Fibroblast of mammary gland (primary cell): ENCODE data around the gene OXA1L.

Source experiments
- DNase-seq: peaks from one replicate; pipeline ENCODE4 v3.0.0-alpha.2; 2010; ENCODE audit warnings: low read depth
- H3K4me3 ChIP-seq: 2 replicates; pipeline ENCODE4 v1.5.1; 2011; ENCODE audit warnings: low read depth, mild to moderate bottlenecking, low read length, moderate library complexity; ENCODE audit not compliant: control insufficient read depth
- CTCF ChIP-seq: conservative IDR thresholded peaks from 2 replicates; pipeline ENCODE4 v1.5.1; 2011; ENCODE audit warnings: low read depth, low read length, inconsistent platforms; ENCODE audit not compliant: control insufficient read depth, insufficient read depth

The OXA1L gene

GRCh38 chr14:22808388-22809209 lies 42.1 kb downstream of the OXA1L start:
- TF ChIP-seq CTCF: no peak
- DNase-seq: no peak
- no peak overlapping the region for H3K4me3 ChIP-seq

- H3K4me3 ChIP-seq: no peak overlapping the region
- no peak for TF ChIP-seq CTCF
- no peak for DNase-seq
These were observed 45.2 kb downstream of the OXA1L start for GRCh38 chr14:22811722-22812121.

GRCh38 chr14:22812744-22813143 lies 46.3 kb downstream of the OXA1L start:
- no peak for DNase-seq
- no peak for TF ChIP-seq CTCF
- no peak overlapping the region for H3K4me3 ChIP-seq

DNA sequence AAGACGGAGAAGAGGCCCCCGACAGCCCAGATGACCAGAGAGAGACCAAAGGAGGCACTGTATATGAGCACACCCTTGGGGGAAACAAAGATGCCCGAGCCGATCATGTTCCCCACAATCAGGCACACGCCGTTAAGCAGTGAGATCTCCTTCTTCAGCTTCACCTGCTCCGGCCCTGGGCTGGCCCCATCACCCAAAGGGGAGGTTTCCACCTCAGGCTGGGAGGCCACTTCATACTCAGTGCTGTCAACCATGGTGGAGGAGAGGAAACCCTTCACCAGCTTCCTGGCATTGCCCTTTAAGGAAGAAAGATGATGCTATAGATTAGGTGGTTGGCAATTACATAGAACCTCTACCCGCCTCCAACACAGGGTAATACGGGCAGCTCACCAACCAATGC lies 46.7 kb downstream of the OXA1L start:
- TF ChIP-seq CTCF: no peak
- no peak overlapping the region for H3K4me3 ChIP-seq
- no peak for DNase-seq

DNA sequence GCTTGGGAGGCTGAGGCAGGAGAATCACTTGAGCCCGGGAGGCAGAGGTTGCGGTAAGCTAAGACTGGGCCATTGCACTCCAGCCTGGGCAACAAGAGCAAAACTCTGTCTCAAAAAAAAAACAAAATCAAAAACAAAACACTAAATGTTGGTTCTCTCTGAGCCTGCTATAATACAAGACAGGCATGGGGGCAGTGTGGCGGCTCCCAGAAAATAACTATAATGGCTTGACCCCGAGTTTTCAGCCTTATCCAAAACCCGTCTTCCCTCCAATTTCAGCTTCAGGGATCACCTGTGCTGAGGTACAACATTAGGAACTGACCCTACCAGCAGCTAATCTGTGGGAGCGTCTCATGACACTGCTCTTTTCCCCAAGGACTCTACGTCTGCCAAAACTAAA lies 47.9 kb downstream of the OXA1L start:
- no peak overlapping the region for H3K4me3 ChIP-seq
- no peak for TF ChIP-seq CTCF
- DNase-seq: no peak

DNA sequence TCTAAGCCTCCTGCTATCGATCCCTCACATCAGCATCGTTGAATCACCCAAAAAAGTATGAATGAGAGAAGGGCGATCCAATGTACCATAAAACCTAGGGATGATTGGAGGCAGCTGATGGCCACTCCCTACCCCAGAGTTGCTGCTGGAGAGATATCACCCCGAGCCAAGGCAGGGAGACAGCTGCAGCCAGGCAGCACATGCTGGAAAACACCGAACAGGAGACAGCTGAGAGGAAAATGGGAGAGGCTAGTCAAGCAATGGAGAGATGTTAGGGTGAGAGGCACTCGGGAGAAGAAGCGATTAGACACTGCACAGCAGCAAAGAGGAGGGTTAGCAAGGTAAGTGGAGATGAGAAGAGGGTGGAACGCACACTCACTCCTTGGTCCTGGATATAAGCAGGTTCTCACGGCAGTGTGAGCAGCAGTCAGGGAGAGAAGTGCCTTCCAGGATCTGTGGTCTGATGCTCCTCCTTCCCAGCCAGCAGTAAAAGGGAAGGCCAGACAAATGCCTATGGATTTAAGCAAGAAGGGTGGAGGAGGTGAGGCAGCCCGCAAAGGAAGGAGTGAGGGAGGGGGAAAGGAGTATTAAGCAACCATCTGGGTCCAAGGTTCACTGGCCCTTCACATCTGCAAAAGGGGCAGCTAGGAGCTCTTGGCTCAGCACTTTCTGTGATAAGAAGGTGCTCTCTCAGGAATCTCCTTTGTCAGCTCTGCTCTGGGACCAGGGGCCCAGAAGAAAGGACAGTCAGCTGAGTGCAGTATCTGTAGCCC lies 48.6 kb downstream of the OXA1L start, which contains the start of gene SLC7A7:
TSS of gene SLC7A7 (minus strand) at position 495 of the 773 bp plus-strand sequence. CDS start 2,037 bp downstream, outside the sequence.
- no peak for TF ChIP-seq CTCF
- H3K4me3 ChIP-seq: no peak within 1 kb of the TSS
- DNase-seq: no peak
